H1 (cell line): Measurements from ENCODE around the gene ADSS1. TPM values are rescaled to one million over a fixed set of nuclear protein-coding genes. Genes with fewer than 3 reads are reported as not detected.

Experiments
- BACH1 ChIP-seq: IDR thresholded peaks from 2 replicates; pipeline ENCODE4 v1.6.1; 2012; ENCODE audit warnings: low read length, improper control_type of control experiment
- CBX5 ChIP-seq: fragments of 300-800, 300-1000 bp; sonication (generic); IDR thresholded peaks from 2 replicates; pipeline ENCODE4 v1.7.1; 2016; ENCODE audit warnings: antibody characterized with exemption, low read length, low read depth
- CBX8 ChIP-seq: fragments of 300-800, 300-1000 bp; sonication (generic); IDR thresholded peaks from 2 replicates; pipeline ENCODE4 v1.7.1; 2016; ENCODE audit warnings: low read depth, low read length, borderline replicate concordance
- CEBPB ChIP-seq: IDR thresholded peaks from 2 replicates; pipeline ENCODE4 v1.6.1; 2012; ENCODE audit warnings: low read depth, low read length
- EGR1 ChIP-seq: IDR thresholded peaks from 2 replicates; pipeline ENCODE4 v1.6.1; 2011; ENCODE audit warnings: low read depth, low read length, borderline replicate concordance
- HDAC6 ChIP-seq: IDR thresholded peaks from one replicate; pipeline ENCODE4 v1.7.1; 2012; ENCODE audit warnings: low read depth, mild to moderate bottlenecking, inconsistent platforms, low read length, moderate library complexity
- KDM1A ChIP-seq: fragments of 200-600, 300-600 bp; sonication (generic); IDR thresholded peaks from 2 replicates; pipeline ENCODE4 v1.7.1; 2016; ENCODE audit warnings: mild to moderate bottlenecking, low read length, borderline replicate concordance
- KDM4A ChIP-seq: IDR thresholded peaks from one replicate; pipeline ENCODE4 v1.7.1; 2012; ENCODE audit warnings: low read depth, mild to moderate bottlenecking, moderate library complexity, low read length, inconsistent platforms; ENCODE audit not compliant: severe bottlenecking
- KDM5A ChIP-seq: fragments of 200-600 bp; IDR thresholded peaks from 2 replicates; pipeline ENCODE4 v1.7.1; 2012; ENCODE audit warnings: mild to moderate bottlenecking, low read length, inconsistent platforms, mixed read lengths
- PHF8 ChIP-seq: fragments of 200-600 bp; sonication (generic); conservative IDR thresholded peaks from 2 replicates; pipeline ENCODE4 v1.7.1; 2012; ENCODE audit warnings: low read depth, mild to moderate bottlenecking, inconsistent platforms, low read length, moderate library complexity
- POLR2A ChIP-seq, 2 experiments: IDR thresholded peaks; 1 replicate in 1 of 2; 2 replicates in 1 of 2; pipeline ENCODE4 v1.6.1; 2011; ENCODE audit warnings: low read depth in 2 of 2, low read length in 2 of 2, mild to moderate bottlenecking in 2 of 2; ENCODE audit errors: control extremely low read depth in 1 of 2
- POU5F1 ChIP-seq: IDR thresholded peaks from 2 replicates; pipeline ENCODE4 v1.6.1; 2011; ENCODE audit warnings: low read depth, mild to moderate bottlenecking, low read length, moderate library complexity
- SAP30 ChIP-seq: fragments of 300-600 bp; sonication (generic); IDR thresholded peaks from 2 replicates; pipeline ENCODE4 v1.7.1; 2012; ENCODE audit warnings: low read length, moderate library complexity, mild to moderate bottlenecking, inconsistent platforms; ENCODE audit not compliant: insufficient read depth, insufficient replicate concordance
- SP4 ChIP-seq: IDR thresholded peaks from 2 replicates; pipeline ENCODE4 v1.6.1; 2012; ENCODE audit warnings: low read length, inconsistent platforms
- SUZ12 ChIP-seq: fragments of 200-600 bp; sonication (generic); IDR thresholded peaks from 2 replicates; pipeline ENCODE4 v1.6.1; 2012; ENCODE audit warnings: mild to moderate bottlenecking, inconsistent platforms, low read length, moderate library complexity, mixed read lengths
- TAF1 ChIP-seq: IDR thresholded peaks from 2 replicates; pipeline ENCODE4 v1.6.1; 2011; ENCODE audit warnings: mild to moderate bottlenecking, low read depth, low read length
- TEAD4 ChIP-seq: IDR thresholded peaks from 2 replicates; pipeline ENCODE4 v1.6.1; 2012; ENCODE audit warnings: low read depth, low read length, inconsistent platforms, mixed read lengths
- polyA plus RNA-seq, 7 experiments: library from polyadenylated mRNA; depleted of rRNA in 3 of 7; stranded (reverse) in 5 of 7; unstranded in 2 of 7; fragments of >200 nt in 5 of 7; fragments of 200-250 nt in 2 of 7; gene quantifications; 1 replicate in 5 of 7; 2 replicates in 1 of 7; 4 replicates in 1 of 7; pipeline versions ENCODE4 v1.2.1 to v1.2.3, GENCODE V29; 2011 to 2013; ENCODE audit warnings: missing spikeins in 2 of 7, mixed read lengths in 2 of 7
- total RNA-seq: library from RNA; stranded (reverse); fragmentation: NEBNext Ultra II Directional; extraction: Animal tissue kit (Norgen Biotek cat#: 25700); gene quantifications from 2 replicates; pipeline ENCODE4 v1.2.1, GENCODE V29; 2021
- TF ChIP-seq, protein P1 (sequence below): IDR thresholded peaks from 2 replicates; pipeline ENCODE4 v1.6.1; 2012; ENCODE audit warnings: inconsistent platforms

The ADSS1 gene
- total and polyA plus RNA-seq, 2 of the 8 experiments (the other 6 are each of a cell fraction or from before 2014, with no cell fraction given): 7.1 to 7.9 TPM

DNA sequence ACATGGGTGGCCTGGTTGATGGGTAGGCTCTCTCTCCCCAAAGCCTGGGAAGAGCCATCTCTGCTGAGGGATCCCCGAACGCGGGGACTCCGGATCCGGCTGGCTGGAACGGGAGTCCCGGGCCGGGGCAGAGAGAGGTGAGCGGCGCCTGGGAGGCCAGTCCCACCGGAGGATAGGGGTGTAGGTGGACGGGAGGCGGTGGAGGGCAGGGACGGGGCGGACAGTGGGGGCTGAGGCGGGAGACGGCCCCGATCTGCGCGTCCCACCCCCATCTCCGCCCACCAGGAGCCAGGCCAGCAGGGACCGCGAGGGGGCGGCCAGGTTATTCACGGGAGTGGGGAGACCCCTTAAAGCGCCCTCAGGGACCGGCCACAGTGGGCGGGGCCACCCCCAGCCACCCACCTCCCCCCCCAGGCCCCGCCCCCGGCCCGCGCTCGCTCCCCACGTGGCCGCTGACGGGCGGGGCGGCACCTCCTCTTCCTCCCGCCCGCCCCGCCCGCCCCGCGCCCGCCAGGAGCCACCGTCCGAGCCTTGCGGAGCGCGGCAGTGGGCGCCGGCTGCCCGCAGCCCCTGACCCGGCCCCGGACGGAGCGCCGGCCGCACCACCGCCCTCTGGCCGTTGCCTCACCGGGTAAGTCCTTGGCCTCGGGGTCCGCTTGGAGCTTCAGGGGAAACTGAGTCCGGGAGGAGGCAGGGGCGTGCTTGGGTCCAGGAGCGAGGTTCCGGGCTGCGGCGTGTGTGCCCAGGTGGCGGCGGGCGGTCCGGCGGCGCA, 34.7 kb upstream of the ADSS1 start, which contains the start of gene INF2 (continued):
- TF ChIP-seq TAF1: peak; percentile 33; the same call in 1 of the 2 replicates
- TF ChIP-seq BACH1: 0 out of 2 replicates have a peak, but pooled peaks have one; percentile 19
- no peak for TF ChIP-seq EGR1
- TF ChIP-seq KDM4A: peak; percentile 74
- TF ChIP-seq SAP30: no peak
- TF ChIP-seq SUZ12: no peak
- TF ChIP-seq KDM1A: no peak
- TF ChIP-seq HDAC6: no peak
- no peak for TF ChIP-seq CBX8
- TF ChIP-seq PHF8: peak; percentile 37; the same call in 1 of the 2 replicates
- no peak for TF ChIP-seq POU5F1
- TF ChIP-seq CEBPB: no peak
- no peak for TF ChIP-seq TEAD4
- TF ChIP-seq KDM5A: no peak
- no peak for TF ChIP-seq POLR2A (IDR thresholded peaks at IDR 0.05; ENCODE audit: control extremely low read depth in 1 of 2, low read depth in 2 of 2, low read length in 2 of 2)
- TF ChIP-seq CBX5: no peak
- TF ChIP-seq, protein P1, sequence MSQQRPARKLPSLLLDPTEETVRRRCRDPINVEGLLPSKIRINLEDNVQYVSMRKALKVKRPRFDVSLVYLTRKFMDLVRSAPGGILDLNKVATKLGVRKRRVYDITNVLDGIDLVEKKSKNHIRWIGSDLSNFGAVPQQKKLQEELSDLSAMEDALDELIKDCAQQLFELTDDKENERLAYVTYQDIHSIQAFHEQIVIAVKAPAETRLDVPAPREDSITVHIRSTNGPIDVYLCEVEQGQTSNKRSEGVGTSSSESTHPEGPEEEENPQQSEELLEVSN: no peak; the same call in 1 of the 2 replicates
- no peak for TF ChIP-seq SP4
